Chondrocyte (in vitro differentiated cells): ENCODE data around the gene CREG2. TPM values are rescaled to one million over a fixed set of nuclear protein-coding genes. Genes with fewer than 3 reads are reported as not detected.
"Not testable (repeated sequence)": the region's sequence is repeated elsewhere in the genome, so short reads cannot be mapped to it uniquely, and the experiment has no call there.

Experiments
- DNase-seq: peaks from one replicate; pipeline ENCODE4 v3.0.0; 2021; ENCODE audit warnings: mixed read lengths, low spot score
- H3K27ac Mint-ChIP-seq: one replicate; pipeline ENCODE4 v1.8.0; 2021; ENCODE audit warnings: mild to moderate bottlenecking, moderate library complexity, mixed read lengths; ENCODE audit not compliant: unreplicated experiment
- H3K27me3 Mint-ChIP-seq: 2 replicates; pipeline ENCODE4 v1.8.0; 2021; ENCODE audit warnings: low read depth, mixed read lengths
- H3K36me3 Mint-ChIP-seq: 2 replicates; pipeline ENCODE4 v1.8.0; 2021; ENCODE audit warnings: low read depth, mixed read lengths
- H3K4me1 Mint-ChIP-seq: 2 replicates; pipeline ENCODE4 v1.8.0; 2021; ENCODE audit warnings: low read depth, mild to moderate bottlenecking, mixed read lengths
- H3K4me3 Mint-ChIP-seq: one replicate; pipeline ENCODE4 v1.8.0; 2021; ENCODE audit warnings: mild to moderate bottlenecking, moderate library complexity, mixed read lengths; ENCODE audit not compliant: unreplicated experiment
- H3K9me3 Mint-ChIP-seq: 2 replicates; pipeline ENCODE4 v1.8.0; 2021; ENCODE audit warnings: low read depth, mixed read lengths
- total RNA-seq: library from RNA; stranded (reverse); gene quantifications from 3 replicates; pipeline ENCODE4 v1.2.1, GENCODE V29; 2021
- TF ChIP-seq, protein P1 (sequence below): fragments of 200-600 bp; sonication (generic); IDR thresholded peaks from 2 replicates; pipeline ENCODE4 v1.5.0; 2021; ENCODE audit warnings: antibody characterized with exemption, mild to moderate bottlenecking, moderate library complexity

Gene CREG2
- total RNA-seq, 1 donor from 2014 or later: not detected

DNA sequence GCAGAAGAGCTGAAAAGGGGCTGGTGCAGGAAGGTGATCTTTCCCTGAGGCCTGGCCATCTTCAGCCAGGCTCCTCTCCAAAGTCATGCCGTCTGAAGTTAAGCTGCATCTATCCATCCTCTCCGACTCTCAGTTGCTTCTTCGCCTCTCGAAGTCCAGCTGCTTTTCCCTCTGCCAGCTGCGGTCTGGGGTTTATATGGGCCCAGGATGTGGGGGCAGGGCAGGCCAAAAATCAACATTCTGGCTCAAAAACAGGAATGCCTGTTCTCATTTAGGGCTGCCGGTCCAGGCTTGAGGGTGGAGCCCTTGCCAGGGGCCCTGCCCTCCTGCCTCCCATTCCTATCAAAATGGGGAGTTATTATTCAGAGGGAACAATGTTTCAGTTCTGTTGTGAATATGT, 31.2 kb downstream of the CREG2 start:
- TF ChIP-seq, protein P1, sequence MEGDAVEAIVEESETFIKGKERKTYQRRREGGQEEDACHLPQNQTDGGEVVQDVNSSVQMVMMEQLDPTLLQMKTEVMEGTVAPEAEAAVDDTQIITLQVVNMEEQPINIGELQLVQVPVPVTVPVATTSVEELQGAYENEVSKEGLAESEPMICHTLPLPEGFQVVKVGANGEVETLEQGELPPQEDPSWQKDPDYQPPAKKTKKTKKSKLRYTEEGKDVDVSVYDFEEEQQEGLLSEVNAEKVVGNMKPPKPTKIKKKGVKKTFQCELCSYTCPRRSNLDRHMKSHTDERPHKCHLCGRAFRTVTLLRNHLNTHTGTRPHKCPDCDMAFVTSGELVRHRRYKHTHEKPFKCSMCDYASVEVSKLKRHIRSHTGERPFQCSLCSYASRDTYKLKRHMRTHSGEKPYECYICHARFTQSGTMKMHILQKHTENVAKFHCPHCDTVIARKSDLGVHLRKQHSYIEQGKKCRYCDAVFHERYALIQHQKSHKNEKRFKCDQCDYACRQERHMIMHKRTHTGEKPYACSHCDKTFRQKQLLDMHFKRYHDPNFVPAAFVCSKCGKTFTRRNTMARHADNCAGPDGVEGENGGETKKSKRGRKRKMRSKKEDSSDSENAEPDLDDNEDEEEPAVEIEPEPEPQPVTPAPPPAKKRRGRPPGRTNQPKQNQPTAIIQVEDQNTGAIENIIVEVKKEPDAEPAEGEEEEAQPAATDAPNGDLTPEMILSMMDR: no peak
- Mint-ChIP-seq H3K4me1 (peaks cover 5% of the 10 kb centered on the region), H3K27me3 (peaks cover 7% of the 10 kb centered on the region), H3K36me3 (no peaks in the 10 kb centered on the region), H3K27ac (no peak overlapping the region), H3K4me3 (no peak overlapping the region), H3K9me3 (no peaks in the 10 kb centered on the region)
- no peak for DNase-seq

DNA sequence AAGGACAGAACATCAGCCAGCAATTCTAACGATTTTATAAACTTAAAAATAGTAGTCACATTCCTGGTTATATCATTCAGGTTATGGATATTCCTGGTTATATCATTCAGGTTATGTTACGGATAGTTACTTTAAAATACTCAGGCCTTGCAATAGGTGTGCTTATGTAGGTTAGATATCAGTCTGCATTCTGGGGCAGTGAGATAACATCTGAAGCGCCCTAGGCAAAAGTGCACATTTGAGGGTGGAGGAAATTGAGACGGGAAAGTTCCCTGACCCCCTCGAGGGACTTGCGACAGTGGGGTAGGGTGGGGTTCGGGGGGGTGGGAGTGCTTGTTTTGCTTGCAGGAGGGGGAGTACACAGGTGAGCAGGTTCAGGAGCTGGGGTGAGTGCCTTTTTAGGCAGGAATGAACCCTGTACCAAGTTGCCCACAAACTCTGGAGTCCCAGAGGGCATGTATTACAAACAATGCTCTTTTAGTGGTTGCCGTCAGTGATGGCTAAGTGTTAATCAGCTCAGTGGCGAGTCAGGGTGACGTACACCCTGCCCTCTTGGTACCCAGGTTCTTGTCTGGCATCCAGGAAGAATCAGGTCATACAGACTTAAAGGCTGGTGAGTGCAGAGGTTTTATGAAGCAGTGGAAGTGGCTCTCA, 31.8 kb downstream of the CREG2 start:
- TF ChIP-seq, protein P1: no peak
- DNase-seq: no peak
- Mint-ChIP-seq H3K4me3 (no peak overlapping the region), H3K27me3 (peaks cover 7% of the 10 kb centered on the region), H3K36me3 (no peaks in the 10 kb centered on the region), H3K9me3 (no peaks in the 10 kb centered on the region), H3K4me1 (peaks cover 5% of the 10 kb centered on the region), H3K27ac (no peak overlapping the region)

DNA sequence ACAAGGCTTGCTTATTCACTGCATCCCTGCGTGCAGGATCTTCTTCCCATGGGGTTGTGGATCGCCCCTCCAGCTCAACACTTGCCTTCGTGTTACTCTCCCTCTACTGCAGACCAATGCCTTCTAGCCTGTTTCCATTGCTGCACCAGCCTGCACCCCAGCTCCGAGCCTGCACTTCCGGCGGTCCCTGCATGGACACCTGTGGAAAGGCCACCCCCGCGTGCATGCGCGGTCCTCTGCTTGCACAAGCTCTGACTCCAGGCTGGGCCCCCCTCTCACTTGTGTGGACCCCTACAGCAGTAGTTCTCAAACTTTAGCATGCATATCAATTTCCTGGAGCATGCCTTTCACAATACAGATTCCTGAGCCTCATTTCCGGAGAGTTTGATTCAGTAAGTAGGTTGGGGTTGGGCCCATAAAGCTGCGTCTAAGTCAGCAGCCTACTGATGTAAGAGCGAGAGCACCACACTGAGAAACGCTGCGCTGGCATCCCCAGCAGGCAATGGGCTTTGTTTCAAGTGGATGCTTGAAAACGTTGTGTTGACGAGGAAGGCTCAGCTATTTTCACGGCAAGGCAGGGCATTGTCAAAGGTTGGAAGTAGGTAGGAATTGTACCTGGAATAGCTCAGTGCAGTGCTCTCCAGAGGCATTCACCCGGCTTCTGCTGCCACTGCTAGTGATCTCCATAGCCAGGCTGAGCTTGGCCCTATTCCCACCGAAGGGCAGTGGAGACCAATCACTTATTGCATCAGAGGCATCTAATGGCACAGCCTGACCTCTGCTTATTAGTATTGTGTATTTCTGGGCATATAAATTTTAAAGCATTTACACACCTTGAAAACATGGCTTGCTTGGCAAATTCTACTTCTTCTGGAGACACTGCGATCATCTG, 32.6 kb downstream of the CREG2 start:
- TF ChIP-seq, protein P1: no peak
- Mint-ChIP-seq H3K9me3 (no peaks in the 10 kb centered on the region), H3K36me3 (no peaks in the 10 kb centered on the region), H3K27ac (no peak overlapping the region), H3K27me3 (peaks cover 3% of the 10 kb centered on the region), H3K4me3 (no peak overlapping the region), H3K4me1 (peaks cover 5% of the 10 kb centered on the region)
- no peak for DNase-seq

DNA sequence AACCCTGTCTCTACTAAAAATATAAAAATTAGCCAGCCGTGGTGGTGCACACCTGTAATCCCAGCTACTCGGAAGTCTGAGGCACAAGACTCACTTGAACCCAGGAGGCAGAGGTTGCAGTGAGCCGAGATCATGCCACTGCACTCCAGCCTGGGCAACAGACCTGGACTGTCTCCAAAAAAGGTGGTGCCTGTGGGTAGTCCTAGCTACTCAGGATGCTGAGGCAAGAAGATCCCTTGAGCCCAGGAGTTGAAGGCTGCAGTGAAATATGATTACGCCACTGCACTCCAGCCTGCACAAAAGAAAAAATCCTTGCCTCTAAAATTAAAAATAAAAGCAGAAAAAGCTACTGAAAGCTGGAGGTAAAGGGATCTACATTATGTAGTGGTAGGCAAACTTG, 34.7 kb downstream of the CREG2 start:
- DNase-seq, H3K9me3 Mint-ChIP-seq, H3K36me3 Mint-ChIP-seq, H3K27ac Mint-ChIP-seq, H3K27me3 Mint-ChIP-seq, H3K4me3 Mint-ChIP-seq, H3K4me1 Mint-ChIP-seq: not testable (repeated sequence)

DNA sequence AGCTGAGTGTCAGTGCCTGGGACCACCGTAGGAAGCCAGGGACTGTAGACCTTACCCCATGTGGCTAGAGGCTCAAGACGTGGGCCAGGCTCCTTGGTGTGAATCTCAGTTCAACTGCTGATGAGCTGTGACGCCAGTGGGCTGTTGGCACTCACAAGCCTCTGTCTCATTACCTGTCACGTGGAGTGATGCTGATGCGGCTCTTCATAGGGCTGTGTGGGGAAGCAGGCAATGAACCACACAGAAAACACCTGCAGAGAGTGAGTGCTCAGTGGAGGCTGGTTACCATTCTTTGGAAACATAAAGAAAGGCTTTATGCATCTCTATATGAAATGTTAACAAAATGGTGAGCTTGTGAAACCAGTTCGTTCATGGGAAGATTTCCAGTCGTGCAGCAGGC, 36.1 kb downstream of the CREG2 start:
- H3K4me3 Mint-ChIP-seq: no peak overlapping the region
- no peaks in the 10 kb centered on the region for H3K36me3 Mint-ChIP-seq
- H3K9me3 Mint-ChIP-seq: no peaks in the 10 kb centered on the region
- H3K27me3 Mint-ChIP-seq: peaks cover 1% of the 10 kb centered on the region
- H3K4me1 Mint-ChIP-seq: peaks cover under 1% of the 10 kb centered on the region
- H3K27ac Mint-ChIP-seq: no peak overlapping the region
- TF ChIP-seq, protein P1: no peak
- DNase-seq: no peak
